ENCODE data around the gene DDX25.

DNA sequence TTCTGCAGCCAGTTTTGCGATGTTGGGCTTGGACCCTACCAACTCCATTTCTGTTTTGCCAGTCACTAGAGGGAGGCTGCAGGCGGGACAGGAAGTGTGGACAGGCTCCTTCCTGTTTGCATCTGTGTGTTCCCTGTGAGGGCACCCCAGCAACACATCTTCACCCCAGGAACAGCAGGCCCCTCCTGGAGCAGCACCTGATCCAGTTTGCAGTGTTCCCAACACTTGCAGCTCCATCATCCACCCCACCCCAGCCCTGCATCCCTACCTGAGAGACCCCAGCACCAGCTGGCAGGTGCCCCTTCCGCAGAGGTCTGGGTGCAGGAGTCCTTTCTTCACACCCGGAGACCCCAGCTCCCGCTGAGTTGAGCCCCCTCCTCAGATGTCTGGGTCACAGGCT is 34.1 kb downstream of the DDX25 start:
- TF ChIP-seq, protein P1, sequence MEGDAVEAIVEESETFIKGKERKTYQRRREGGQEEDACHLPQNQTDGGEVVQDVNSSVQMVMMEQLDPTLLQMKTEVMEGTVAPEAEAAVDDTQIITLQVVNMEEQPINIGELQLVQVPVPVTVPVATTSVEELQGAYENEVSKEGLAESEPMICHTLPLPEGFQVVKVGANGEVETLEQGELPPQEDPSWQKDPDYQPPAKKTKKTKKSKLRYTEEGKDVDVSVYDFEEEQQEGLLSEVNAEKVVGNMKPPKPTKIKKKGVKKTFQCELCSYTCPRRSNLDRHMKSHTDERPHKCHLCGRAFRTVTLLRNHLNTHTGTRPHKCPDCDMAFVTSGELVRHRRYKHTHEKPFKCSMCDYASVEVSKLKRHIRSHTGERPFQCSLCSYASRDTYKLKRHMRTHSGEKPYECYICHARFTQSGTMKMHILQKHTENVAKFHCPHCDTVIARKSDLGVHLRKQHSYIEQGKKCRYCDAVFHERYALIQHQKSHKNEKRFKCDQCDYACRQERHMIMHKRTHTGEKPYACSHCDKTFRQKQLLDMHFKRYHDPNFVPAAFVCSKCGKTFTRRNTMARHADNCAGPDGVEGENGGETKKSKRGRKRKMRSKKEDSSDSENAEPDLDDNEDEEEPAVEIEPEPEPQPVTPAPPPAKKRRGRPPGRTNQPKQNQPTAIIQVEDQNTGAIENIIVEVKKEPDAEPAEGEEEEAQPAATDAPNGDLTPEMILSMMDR (IDR thresholded peaks at IDR 0.05): no peak
- no peak for TF ChIP-seq POLR2A (IDR thresholded peaks at IDR 0.05)

Data from body of pancreas (tissue), 4 donors.